PC-9 (cell line): ENCODE data around the gene ACTL8.

Experiments used
- EZH2 ChIP-seq: fragments of 200-600 bp; sonication (generic); IDR thresholded peaks from 2 replicates; pipeline ENCODE4 v1.8.0; 2017; ENCODE audit warnings: antibody characterized with exemption, low read depth
- TF ChIP-seq, protein P1 (sequence below): fragments of 200-600 bp; sonication (generic); conservative IDR thresholded peaks from 2 replicates; pipeline ENCODE4 v1.6.1; 2017; ENCODE audit warnings: mixed run types, antibody characterized with exemption, mild to moderate bottlenecking, moderate library complexity

DNA sequence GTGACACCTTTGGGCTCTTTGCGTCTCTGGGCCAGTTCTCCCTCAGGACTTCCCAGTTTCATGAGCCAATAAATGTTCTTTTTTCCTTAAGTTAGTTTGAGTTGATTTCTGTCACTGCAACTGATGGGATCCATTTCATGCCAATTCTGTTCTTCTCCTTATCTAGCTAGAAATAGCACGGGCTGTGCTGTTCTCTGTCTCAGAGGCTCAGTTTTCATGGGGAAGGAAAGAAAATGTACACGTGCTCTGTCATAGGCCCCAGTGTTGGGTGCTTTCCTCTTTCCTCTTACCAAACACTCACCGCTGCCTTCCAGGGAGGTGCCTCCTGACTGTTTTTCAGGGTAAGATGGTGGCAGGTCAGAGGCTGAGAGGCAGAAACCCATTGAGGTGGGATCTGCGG is 43.2 kb upstream of the ACTL8 start:
- TF ChIP-seq, protein P1, sequence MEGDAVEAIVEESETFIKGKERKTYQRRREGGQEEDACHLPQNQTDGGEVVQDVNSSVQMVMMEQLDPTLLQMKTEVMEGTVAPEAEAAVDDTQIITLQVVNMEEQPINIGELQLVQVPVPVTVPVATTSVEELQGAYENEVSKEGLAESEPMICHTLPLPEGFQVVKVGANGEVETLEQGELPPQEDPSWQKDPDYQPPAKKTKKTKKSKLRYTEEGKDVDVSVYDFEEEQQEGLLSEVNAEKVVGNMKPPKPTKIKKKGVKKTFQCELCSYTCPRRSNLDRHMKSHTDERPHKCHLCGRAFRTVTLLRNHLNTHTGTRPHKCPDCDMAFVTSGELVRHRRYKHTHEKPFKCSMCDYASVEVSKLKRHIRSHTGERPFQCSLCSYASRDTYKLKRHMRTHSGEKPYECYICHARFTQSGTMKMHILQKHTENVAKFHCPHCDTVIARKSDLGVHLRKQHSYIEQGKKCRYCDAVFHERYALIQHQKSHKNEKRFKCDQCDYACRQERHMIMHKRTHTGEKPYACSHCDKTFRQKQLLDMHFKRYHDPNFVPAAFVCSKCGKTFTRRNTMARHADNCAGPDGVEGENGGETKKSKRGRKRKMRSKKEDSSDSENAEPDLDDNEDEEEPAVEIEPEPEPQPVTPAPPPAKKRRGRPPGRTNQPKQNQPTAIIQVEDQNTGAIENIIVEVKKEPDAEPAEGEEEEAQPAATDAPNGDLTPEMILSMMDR = no peak
- TF ChIP-seq EZH2 = no peak
